Kidney tubule cell (primary cell): Measurements from ENCODE around the gene FANCC.

Experiments
- DNase-seq: peaks from one replicate; pipeline ENCODE4 v3.0.0-alpha.2; 2018; ENCODE audit warnings: low spot score

The FANCC gene

DNA sequence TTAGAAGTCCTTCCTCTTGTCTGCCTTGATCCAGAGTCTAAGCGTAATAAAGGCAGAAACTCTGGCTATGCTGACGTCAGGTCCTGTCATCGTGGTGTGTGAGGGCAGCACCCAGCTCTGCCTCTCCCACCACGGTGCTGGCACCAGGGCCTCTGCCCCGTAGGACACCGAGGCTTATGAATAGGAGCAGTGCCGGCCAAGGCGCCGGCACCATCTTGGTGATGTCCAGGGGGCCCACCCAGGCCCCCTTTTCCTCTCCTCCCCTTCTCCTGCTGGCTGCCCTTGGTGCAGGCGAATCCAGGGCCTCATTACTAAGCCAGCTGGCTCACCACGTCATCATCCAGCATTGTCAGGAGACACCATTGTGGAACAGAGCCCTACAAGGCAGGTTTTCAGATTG, 252.3 kb downstream of the FANCC start:
- DNase-seq: no peak

GRCh38 chr9:95063300-95063699, 254.2 kb downstream of the FANCC start:
- no peak for DNase-seq

DNA sequence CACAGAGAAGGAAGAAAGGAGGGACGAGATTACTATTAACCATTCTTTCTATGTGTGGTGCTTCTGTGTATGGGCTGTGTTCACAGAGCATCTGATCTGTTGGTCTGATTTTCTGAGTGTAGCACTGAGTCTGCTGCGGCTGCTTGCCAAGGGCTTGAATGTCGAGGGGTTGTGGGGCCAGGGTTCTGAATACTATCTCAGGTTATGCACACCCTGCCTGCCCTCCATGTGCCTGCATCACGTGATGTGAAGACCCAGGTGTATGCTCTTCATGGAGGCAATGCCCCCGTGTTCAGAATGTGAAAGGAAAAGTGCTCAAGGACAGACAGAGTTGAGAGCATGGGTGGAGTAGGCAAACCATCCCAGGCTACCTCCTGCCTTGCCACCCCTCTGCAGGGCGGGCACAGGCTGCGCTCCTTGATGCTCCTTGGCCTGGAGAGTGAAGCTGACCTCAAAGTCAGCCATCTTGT, 254.9 kb downstream of the FANCC start:
- DNase-seq: no peak

- no peak for DNase-seq
Observed at GRCh38 chr9:95061916-95062595, 255.5 kb downstream of the FANCC start.

DNA sequence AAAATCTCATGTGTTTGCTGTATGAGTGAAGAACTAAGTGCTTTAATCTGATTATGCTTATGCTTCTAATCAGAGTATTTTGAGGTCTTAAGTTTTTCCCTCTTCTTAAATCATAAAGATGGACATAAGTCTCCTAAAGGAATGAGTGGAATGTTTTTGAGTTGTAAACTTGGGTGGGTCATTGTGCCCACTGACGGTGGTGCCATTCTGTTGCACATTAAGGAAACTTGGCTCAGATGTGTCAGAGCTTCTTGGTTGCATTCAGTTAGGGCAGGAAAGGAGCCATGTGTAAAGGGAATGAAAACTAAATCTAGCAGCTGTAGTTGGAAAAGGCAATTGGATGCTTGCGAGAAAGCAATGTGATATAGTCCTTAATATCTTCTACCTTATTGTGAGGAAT, 256.6 kb downstream of the FANCC start:
- DNase-seq: no peak

GRCh38 chr9:95060234-95060633, 257.3 kb downstream of the FANCC start:
- DNase-seq: no peak

- DNase-seq: no peak
Observed at GRCh38 chr9:95058795-95059386, 258.6 kb downstream of the FANCC start.

DNA sequence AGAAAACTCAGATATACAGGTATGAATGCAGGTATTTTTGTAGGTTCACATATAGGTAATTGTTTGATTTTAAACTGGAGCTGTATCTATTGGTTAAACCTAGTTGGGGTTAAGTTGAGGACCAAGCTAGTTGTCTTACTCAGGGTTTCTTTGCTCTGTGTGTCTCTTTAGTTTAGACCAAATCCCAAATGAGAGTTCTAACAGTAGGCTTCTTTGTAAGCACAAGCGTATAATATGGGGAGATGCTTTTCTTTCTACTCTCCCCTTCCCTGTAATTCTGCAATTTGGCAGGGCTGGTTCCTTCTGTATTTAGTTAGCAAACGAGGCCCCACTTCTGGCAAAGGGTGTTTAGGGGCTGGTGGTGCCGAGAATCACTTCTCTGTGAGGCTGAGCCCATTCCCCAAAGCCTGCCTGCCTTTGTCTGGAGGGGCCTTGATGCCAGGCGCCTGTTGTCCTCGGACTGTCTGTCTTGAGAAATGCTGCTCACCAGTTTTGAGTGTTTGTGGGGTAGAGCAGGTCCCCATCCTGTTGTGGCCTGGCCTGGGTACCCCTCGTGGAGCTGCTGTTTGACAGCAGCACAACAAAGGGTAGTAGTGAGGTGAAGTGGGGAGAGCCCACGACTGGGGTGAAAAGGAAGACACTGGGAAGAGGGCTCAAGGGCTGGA, 259.3 kb downstream of the FANCC start:
- no peak for DNase-seq

- no peak for DNase-seq
Observed at GRCh38 chr9:95057101-95057500, 260.4 kb downstream of the FANCC start.

GRCh38 chr9:95055851-95056551, 261.5 kb downstream of the FANCC start:
- peak; percentile 24 for DNase-seq

DNA sequence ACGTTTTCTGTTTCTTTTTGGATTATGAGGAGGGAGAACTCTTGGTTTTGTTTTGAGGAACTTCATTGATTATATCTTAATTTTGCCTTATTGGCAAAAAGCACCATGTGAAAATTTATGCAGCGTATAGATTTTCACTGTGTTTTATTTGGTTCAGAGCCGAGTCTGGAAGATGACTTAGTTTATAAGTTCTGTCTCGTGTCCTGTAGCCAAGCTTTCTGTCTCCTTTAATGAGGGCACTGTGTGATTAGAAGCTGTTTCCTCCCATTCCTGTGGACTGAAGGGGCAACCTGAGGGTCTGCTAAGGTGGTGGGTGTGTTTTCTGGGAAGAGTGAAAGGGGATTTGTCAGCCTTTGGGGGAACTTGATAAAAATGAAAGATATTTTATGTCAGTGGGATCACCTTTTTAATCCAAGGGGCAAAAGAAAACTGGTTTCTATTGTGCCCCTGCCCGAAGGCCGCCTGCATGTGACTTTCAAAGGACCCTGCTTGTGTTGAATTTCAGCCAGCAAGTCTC, 262.1 kb downstream of the FANCC start:
- DNase-seq: no peak

DNA sequence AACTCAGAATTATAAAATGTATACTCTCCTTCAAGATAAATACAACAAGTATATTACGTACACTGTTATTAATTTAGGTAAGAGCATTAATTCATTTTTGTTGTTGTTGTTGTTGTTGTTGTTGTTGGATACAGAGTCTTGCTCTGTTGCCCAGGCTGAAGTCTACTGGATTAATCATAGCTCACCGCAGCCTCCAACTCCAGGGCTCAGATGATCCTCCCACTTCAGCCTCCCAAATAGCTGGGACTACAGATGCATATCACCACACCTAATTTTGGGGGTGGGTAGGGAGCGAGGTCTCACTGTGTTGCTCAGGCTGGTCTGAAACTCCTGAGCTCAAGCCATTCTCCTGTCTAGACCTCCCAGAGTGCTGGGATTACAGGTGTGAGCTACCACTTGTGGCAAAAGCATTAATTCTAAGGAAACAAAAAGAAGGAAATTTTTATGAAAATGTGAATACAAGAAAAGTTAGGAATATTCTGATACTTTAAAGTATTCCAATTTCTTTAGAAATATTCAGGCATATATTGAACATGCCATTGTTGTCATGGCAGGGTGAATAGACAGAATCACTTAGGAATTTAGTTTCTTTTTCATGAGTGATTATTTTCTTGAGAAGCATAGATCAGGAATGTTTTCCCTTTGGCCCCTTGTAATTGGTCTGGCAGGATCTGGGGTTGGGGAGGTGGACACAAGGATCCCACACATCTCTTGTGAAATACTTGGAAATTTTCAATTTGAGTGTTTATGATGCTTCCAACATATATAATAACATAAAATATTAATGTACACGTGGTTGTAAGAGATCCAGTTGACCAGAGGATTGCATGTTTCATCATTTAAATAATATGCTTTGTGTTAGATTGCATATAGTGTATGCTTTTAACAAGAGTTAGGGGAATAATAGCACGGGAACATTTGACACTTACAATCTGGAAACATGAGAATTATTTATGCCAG, 263.6 kb downstream of the FANCC start:
- peak; percentile 25 for DNase-seq

GRCh38 chr9:95049761-95050160, 267.7 kb downstream of the FANCC start:
- DNase-seq: no peak
